ENCODE results near the gene PERM1. TPM values are rescaled to one million over a fixed set of nuclear protein-coding genes. Genes with fewer than 3 reads are reported as not detected.

Gene PERM1
- polyA plus RNA-seq, 2 donors = 0.47 to 3.4 TPM

DNA sequence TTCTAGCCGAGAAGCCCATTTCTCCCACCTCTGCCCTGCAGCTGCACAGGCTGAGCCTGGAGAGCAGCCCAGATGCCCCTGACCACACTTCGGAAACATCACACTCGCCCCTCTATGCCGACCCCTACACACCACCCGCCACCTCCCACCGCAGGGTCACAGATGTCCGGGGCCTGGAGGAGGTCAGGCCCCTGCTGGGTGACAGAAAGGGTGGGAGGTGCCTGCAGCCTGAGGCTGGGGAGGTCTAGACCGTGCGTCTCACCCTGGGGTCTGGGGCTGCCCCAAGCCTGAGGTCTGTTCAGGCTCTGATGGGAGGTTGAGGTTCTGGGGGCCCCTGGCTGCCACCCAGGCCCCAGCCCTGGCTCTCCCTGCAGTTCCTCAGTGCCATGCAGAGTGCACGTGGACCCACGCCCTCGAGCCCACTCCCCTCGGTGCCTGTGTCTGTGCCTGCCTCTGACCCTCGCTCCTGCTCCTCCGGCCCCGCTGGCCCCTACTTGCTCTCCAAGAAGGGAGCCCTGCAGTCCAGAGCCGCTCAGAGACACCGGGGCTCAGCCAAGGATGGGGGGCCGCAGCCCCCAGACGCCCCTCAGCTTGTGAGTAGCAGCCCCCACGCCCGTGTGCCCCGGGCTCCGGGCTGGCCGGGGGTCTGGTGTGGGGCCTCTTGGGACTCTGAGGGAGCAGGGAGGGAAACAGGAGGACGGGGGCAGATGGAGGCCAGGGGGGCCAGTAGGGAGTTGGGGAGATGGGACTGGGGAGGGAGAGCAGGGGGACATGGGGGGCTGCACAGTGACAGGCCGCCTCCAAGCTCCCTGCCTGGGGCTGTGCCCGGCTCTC lies 8.2 kb downstream of the PERM1 start:
- 79 to 82% methylated on average over 27 to 28 of the region's 28 CpGs for WGBS, 2 donors
- Histone ChIP-seq H3K4me1 (ENCODE audit: control insufficient read depth in 2 of 2, insufficient read depth in 2 of 2, low read length in 1 of 2) (peaks cover 0 to 28% of the 10 kb centered on the region in 2 donors), H3K27me3 (ENCODE audit: control insufficient read depth in 1 of 2, insufficient read depth in 2 of 2, low read length in 2 of 2) (no peaks in the 10 kb centered on the region)

DNA sequence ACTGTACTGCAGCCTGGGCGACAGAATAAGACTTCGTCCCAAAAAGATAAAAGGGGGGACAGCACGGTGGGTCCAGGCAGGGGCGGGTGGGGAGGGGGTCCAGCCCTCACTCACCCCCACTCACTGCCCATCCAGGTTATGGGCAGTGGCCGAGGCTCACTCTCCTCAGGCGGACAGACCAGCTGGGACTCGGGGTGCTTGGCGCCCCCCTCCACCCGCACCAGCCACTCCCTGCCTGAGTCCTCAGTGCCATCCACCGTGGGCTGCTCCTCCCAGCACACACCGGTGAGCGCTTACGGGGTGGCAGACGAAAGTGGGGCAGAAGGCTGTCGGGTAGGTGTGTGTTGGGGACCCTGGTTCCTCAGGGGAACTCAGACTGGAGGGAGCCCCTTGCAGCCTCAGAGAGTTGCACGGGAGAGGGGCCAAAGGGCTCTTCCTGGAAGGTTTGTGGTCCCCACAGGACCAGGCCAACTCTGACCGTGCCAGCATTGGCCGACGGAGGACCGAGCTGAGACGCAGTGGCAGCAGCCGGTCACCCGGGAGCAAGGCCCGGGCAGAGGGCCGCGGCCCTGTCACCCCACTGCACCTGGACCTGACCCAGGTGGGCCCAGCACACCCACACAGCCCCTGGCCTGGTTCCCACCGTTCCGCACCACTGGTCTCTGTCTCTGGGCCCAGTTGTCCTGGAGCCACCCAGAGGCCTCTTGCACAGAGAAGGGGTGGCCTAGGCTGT lies 9.0 kb downstream of the PERM1 start:
- no peaks in the 10 kb centered on the region for H3K27me3 ChIP-seq (ENCODE audit: control insufficient read depth in 1 of 2, insufficient read depth in 2 of 2, low read length in 2 of 2)
- no peak overlapping the region for H3K4me3 ChIP-seq (ENCODE audit: low read depth in 1 of 2, low read length in 2 of 2)
- H3K4me1 ChIP-seq (ENCODE audit: control insufficient read depth in 2 of 2, insufficient read depth in 2 of 2, low read length in 1 of 2) = peaks cover 0 to 31% of the 10 kb centered on the region in 2 donors
- H3K36me3 ChIP-seq (ENCODE audit: control insufficient read depth in 2 of 2, insufficient read depth in 2 of 2, low read length in 1 of 2) = peaks cover 0 to 14% of the 10 kb centered on the region in 2 donors
- WGBS, 2 donors = 78 to 83% methylated on average over 25 to 28 of the region's 28 CpGs
- H3K27ac ChIP-seq (ENCODE audit: low read depth in 2 of 2, low read length in 1 of 2) = peak overlapping the region in 1 of 2 donors; percentile 13
- no peaks in the 10 kb centered on the region for H3K9me3 ChIP-seq (ENCODE audit: control insufficient read depth in 2 of 2, insufficient read depth in 1 of 2, low read depth in 1 of 2, low read length in 1 of 2)

More for the DNA sequence above, 8.2 kb downstream of the PERM1 start:
- Histone ChIP-seq H3K4me3 (ENCODE audit: low read depth in 1 of 2, low read length in 2 of 2) (no peak overlapping the region), H3K9me3 (ENCODE audit: control insufficient read depth in 2 of 2, insufficient read depth in 1 of 2, low read depth in 1 of 2, low read length in 1 of 2) (no peaks in the 10 kb centered on the region), H3K27ac (ENCODE audit: low read depth in 2 of 2, low read length in 1 of 2) (no peak overlapping the region), H3K36me3 (ENCODE audit: control insufficient read depth in 2 of 2, insufficient read depth in 2 of 2, low read length in 1 of 2) (peaks cover 0 to 14% of the 10 kb centered on the region in 2 donors)

DNA sequence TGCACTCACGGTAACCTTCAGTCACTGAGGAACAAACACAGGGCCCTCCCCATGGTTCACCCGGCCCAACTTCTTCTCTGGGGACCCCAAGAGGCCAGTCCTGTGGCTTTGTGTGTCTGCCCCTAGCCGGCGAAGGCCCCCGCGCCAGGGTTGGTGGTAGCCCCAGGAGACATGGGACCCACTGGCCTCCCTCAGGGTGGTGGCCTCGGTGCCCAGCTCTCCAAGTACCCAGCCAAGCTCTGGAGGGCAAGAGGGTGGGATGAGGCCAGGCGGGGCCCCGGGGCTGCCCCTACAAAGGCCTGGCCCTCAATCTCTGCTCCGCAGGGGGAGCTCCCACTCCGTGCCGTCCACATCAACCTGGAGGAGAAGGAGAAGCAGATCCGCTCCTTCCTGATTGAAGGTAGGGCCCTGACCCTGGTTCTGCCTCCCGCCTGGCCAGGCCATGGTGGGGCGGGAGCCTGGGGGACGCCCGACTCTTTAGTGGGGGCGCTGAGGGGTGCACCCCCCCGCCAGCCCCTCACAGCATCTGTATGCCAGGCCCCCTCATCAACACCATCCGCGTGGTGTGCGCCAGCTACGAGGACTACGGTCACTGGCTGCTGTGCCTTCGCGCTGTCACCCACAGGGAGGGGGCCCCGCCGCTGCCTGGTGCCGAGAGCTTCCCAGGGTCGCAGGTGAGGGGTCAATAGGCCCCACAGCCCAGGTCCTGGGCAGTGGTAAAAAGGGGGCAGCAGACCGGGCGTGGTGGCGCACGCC lies 10.0 kb downstream of the PERM1 start:
- H3K36me3 ChIP-seq (ENCODE audit: control insufficient read depth in 2 of 2, insufficient read depth in 2 of 2, low read length in 1 of 2) = peaks cover 0 to 14% of the 10 kb centered on the region in 2 donors
- peaks cover 0 to 38% of the 10 kb centered on the region in 2 donors for H3K4me1 ChIP-seq (ENCODE audit: control insufficient read depth in 2 of 2, insufficient read depth in 2 of 2, low read length in 1 of 2)
- H3K4me3 ChIP-seq (ENCODE audit: low read depth in 1 of 2, low read length in 2 of 2) = no peak overlapping the region
- H3K27me3 ChIP-seq (ENCODE audit: control insufficient read depth in 1 of 2, insufficient read depth in 2 of 2, low read length in 2 of 2) = no peaks in the 10 kb centered on the region
- WGBS, 2 donors = 80 to 84% methylated on average over 34 of the region's 34 CpGs
- no peaks in the 10 kb centered on the region for H3K9me3 ChIP-seq (ENCODE audit: control insufficient read depth in 2 of 2, insufficient read depth in 1 of 2, low read depth in 1 of 2, low read length in 1 of 2)
- peak overlapping the region; percentile 37 to 41 for H3K27ac ChIP-seq (ENCODE audit: low read depth in 2 of 2, low read length in 1 of 2)

DNA sequence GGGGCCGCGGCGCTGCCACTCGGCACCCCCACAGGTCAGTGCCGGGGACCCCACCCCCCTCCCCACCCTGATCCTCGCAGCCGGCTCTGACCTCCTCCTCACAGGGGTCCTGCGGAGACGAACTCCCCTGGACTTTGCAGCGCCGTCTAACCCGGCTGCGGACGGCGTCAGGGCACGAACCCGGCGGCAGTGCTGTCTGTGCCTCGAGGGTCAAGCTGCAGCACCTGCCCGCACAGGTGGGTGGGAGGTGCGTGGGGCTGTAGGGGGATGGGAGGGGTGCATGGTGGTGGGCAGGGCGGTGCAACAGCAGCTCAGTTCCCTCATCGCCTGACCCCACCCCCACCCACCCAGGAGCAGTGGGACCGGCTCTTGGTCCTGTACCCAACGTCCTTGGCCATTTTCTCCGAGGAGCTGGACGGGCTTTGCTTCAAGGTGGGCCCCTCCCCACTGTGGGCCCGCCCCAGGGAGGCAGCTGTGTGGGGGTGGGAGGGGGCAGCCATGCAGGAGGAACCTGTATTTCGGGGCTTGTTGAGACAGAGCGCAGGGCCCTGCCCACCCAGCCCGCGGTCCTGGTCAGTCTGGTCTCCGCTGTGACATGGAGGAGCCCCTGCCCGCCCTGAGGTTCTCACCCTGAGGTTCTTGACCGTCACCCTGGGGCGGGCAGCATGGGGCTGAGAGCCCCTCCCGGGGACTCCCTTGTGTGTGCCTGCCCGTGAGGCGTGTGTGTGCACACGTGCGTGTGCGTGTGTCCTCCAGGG lies 10.7 kb downstream of the PERM1 start:
- Histone ChIP-seq H3K36me3 (ENCODE audit: control insufficient read depth in 2 of 2, insufficient read depth in 2 of 2, low read length in 1 of 2) (peaks cover 0 to 14% of the 10 kb centered on the region in 2 donors), H3K27me3 (ENCODE audit: control insufficient read depth in 1 of 2, insufficient read depth in 2 of 2, low read length in 2 of 2) (no peaks in the 10 kb centered on the region), H3K4me3 (ENCODE audit: low read depth in 1 of 2, low read length in 2 of 2) (no peak overlapping the region), H3K9me3 (ENCODE audit: control insufficient read depth in 2 of 2, insufficient read depth in 1 of 2, low read depth in 1 of 2, low read length in 1 of 2) (no peaks in the 10 kb centered on the region), H3K4me1 (ENCODE audit: control insufficient read depth in 2 of 2, insufficient read depth in 2 of 2, low read length in 1 of 2) (peaks cover 0 to 36% of the 10 kb centered on the region in 2 donors), H3K27ac (ENCODE audit: low read depth in 2 of 2, low read length in 1 of 2) (peak overlapping the region; percentile 65 to 66)
- WGBS, 2 donors = 27 to 28% methylated on average over 41 to 42 of the region's 42 CpGs

DNA sequence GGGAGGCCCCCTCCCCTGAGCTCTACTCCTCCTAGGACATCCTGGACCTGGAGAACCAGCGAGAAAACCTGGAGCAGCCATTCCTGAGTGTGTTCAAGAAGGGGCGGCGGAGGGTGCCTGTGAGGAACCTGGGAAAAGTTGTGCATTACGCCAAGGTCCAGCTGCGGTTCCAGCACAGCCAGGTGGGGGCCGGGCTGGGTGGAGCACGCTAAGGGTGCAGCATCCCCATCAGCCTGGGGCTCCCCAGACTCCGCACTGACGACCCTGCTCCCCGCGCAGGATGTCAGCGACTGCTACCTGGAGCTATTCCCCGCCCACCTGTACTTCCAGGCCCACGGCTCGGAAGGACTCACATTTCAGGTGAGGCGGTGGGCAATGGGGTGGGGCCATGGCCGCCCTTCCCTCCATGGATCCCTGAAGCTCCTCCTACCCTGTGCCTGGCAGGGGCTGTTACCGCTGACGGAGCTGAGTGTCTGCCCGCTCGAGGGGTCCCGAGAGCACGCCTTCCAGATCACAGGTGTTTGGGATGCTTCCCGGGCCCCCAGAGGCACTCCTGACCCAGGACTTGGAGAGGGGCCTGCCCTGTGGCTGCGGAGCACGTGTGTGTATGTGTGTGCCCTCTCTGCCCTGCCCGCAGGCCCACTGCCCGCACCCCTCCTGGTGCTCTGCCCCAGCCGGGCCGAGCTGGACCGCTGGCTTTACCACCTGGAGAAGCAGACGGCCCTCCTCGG lies 11.5 kb downstream of the PERM1 start:
- H3K27ac ChIP-seq (ENCODE audit: low read depth in 2 of 2, low read length in 1 of 2) = peak overlapping the region; percentile 65 to 66
- peak overlapping the region in 1 of 2 donors; percentile 23 for H3K4me3 ChIP-seq (ENCODE audit: low read depth in 1 of 2, low read length in 2 of 2)
- 21% methylated on average over 32 to 33 of the region's 33 CpGs for WGBS, 2 donors
- no peaks in the 10 kb centered on the region for H3K27me3 ChIP-seq (ENCODE audit: control insufficient read depth in 1 of 2, insufficient read depth in 2 of 2, low read length in 2 of 2)
- no peaks in the 10 kb centered on the region for H3K9me3 ChIP-seq (ENCODE audit: control insufficient read depth in 2 of 2, insufficient read depth in 1 of 2, low read depth in 1 of 2, low read length in 1 of 2)
- peaks cover 0 to 14% of the 10 kb centered on the region in 2 donors for H3K36me3 ChIP-seq (ENCODE audit: control insufficient read depth in 2 of 2, insufficient read depth in 2 of 2, low read length in 1 of 2)
- peaks cover 0 to 32% of the 10 kb centered on the region in 2 donors for H3K4me1 ChIP-seq (ENCODE audit: control insufficient read depth in 2 of 2, insufficient read depth in 2 of 2, low read length in 1 of 2)

GRCh38 chr1:969260-969855 lies 12.5 kb downstream of the PERM1 start:
- Histone ChIP-seq H3K36me3 (ENCODE audit: control insufficient read depth in 2 of 2, insufficient read depth in 2 of 2, low read length in 1 of 2) (peaks cover 0 to 17% of the 10 kb centered on the region in 2 donors), H3K9me3 (ENCODE audit: control insufficient read depth in 2 of 2, insufficient read depth in 1 of 2, low read depth in 1 of 2, low read length in 1 of 2) (no peaks in the 10 kb centered on the region), H3K27ac (ENCODE audit: low read depth in 2 of 2, low read length in 1 of 2) (no peak overlapping the region), H3K4me1 (ENCODE audit: control insufficient read depth in 2 of 2, insufficient read depth in 2 of 2, low read length in 1 of 2) (peaks cover 0 to 30% of the 10 kb centered on the region in 2 donors), H3K4me3 (ENCODE audit: low read depth in 1 of 2, low read length in 2 of 2) (no peak overlapping the region), H3K27me3 (ENCODE audit: control insufficient read depth in 1 of 2, insufficient read depth in 2 of 2, low read length in 2 of 2) (no peaks in the 10 kb centered on the region)
- 79 to 82% methylated on average over 15 of the region's 15 CpGs for WGBS, 2 donors

DNA sequence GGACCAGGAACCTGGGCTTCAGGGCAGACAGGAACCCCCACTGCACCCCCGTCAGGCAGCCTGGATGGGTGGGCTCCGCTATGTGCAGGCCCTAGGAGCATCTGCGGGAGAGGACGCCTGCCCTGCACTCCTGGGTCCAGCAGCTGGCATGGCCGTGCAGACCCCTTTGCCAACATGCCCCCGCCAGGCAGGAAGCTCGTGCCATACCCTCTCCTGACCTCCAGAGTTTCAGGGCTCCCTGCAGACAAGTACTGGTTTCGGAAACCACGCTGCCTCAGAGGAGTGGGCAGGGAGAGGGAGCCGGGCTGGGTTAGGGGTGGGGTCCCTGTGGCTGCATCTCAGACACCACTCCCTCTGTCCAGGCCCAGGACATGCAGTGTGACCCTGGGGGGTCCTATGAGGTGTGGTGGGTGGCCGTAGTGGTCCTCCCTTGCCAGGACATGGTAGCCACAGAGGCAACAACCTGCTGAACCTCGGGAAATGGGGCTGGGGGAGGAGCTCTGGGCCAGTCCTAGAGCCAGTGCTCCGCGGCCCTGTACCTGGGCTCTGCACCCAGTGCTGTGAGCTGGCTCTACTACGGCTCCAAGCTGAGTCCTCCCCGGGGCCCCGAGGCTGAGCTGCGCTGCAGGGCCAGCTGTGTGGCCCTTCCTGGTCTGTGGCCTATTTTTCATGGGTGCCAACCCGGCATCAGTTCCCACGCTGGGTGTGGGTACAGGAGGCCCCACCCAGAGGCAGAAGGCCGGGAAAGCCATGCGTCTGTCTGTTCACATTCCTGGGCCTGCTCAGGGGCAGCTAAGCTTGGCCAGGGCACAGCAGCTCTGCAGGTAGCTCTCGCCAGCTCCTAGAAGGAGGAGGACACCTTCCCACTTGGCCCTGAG lies 14.2 kb downstream of the PERM1 start:
- no peaks in the 10 kb centered on the region for H3K9me3 ChIP-seq (ENCODE audit: control insufficient read depth in 2 of 2, insufficient read depth in 1 of 2, low read depth in 1 of 2, low read length in 1 of 2)

More for the DNA sequence above, 14.2 kb downstream of the PERM1 start:
- Histone ChIP-seq H3K27me3 (ENCODE audit: control insufficient read depth in 1 of 2, insufficient read depth in 2 of 2, low read length in 2 of 2) (no peaks in the 10 kb centered on the region), H3K27ac (ENCODE audit: low read depth in 2 of 2, low read length in 1 of 2) (peak overlapping the region; percentile 97 to 98), H3K4me3 (ENCODE audit: low read depth in 1 of 2, low read length in 2 of 2) (peak overlapping the region; percentile 69 to 83), H3K4me1 (ENCODE audit: control insufficient read depth in 2 of 2, insufficient read depth in 2 of 2, low read length in 1 of 2) (peaks cover 0 to 32% of the 10 kb centered on the region in 2 donors), H3K36me3 (ENCODE audit: control insufficient read depth in 2 of 2, insufficient read depth in 2 of 2, low read length in 1 of 2) (peaks cover 0 to 19% of the 10 kb centered on the region in 2 donors)
- WGBS, 2 donors = 57 to 59% methylated on average over 23 of the region's 23 CpGs

Data from esophagus (tissue), 2 donors.